ENCODE data around the gene CELSR1.

The CELSR1 gene

DNA sequence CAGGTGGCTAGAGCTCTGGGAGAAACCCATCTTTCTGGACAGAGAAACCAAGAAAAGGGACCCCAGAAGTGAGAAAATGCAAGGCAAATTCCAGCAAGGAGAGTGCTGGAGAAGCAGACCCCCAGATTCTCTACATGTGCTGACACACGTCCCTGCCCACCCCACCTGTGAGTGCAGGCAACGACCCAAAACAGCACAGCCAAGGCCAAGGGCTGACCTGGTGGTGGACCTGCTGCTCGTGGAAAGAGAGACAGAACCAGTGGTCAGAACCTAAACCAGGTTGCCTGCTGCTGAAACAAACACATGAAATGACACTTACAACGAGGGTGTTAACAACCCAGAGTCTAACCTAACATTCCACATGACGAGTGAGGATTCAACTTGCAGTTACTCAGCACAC, 177.3 kb downstream of the CELSR1 start:
- no peak for DNase-seq

DNA sequence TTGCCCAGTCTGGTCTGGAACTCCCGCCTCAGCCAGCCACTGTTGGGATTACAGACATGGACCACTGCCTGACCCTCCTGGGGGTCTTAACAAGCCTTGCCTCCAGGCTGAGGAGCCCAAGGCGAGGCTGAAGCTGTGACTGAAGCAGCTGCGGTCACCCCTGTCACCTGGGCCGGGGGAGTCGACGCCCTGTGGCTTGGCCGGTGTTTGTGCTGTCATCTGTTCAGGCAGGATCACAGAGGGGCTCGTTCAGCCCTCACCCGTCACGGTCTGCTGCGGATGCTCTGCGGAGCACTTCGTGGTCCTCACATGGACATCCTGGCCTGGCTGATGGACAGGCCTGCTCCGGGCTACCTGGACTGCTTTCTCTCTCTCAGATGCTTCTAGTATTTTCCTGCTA, 178.1 kb downstream of the CELSR1 start:
- no peak for DNase-seq

DNA sequence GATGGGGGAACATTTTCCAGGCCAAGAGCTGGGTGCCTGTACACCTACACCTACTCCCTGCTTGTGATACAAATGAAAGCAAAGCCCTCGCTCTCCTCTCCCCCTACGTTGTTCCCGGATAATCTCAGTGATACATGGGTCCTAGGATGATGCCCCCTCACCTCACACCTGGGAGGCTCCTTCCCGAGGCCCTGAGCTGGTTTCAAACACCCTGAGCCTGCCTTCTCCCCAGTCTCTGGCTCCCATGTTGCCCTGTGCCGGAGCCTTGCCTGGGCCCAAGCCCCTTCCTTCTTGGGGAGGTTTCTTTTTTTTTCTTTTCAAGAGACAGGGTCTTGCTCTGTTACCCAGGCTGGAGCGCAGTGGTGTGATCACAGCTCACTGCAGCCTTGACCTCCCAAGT, 178.7 kb downstream of the CELSR1 start:
- no peak for DNase-seq

DNA sequence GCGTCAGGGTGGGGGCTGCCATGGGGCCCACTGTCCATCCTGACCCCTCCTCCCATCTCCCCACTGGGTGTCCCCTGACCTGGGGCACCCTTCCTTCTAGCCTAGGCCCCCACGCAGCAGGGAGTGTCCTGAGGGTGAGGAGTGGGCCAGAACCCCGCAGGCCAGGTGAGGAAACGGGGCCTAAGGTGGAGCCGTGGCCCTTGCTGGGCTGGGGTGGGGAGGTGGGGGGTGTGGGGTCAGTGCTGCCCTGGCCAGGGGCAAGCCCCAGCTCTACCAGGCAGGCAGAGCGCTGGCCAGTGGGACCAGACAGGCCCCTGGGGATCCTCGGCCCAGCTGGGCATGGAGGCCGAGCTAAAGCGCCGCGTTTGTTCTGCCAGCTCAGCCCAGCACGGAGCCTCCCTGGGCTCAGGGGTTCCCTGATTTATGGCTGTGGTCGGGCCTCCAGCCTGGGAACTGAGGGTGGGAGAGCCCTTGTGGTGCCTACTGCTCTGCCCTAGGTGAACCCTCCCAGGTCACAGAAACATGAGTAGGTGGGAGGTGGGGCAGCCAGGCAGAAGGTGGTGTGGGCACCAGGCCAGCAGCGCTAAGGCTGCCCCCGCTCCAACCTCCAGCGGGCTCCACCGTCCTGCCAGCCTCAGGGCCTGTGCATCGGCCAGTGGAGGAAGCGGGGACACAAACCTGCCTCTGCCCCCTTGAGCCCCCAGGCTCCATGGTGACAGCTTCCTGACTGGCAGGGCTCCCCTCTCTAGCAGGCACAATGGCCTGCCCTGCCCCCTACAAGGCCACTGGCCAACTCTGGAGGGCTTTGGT, 179.5 kb downstream of the CELSR1 start:
- no peak for DNase-seq

DNA sequence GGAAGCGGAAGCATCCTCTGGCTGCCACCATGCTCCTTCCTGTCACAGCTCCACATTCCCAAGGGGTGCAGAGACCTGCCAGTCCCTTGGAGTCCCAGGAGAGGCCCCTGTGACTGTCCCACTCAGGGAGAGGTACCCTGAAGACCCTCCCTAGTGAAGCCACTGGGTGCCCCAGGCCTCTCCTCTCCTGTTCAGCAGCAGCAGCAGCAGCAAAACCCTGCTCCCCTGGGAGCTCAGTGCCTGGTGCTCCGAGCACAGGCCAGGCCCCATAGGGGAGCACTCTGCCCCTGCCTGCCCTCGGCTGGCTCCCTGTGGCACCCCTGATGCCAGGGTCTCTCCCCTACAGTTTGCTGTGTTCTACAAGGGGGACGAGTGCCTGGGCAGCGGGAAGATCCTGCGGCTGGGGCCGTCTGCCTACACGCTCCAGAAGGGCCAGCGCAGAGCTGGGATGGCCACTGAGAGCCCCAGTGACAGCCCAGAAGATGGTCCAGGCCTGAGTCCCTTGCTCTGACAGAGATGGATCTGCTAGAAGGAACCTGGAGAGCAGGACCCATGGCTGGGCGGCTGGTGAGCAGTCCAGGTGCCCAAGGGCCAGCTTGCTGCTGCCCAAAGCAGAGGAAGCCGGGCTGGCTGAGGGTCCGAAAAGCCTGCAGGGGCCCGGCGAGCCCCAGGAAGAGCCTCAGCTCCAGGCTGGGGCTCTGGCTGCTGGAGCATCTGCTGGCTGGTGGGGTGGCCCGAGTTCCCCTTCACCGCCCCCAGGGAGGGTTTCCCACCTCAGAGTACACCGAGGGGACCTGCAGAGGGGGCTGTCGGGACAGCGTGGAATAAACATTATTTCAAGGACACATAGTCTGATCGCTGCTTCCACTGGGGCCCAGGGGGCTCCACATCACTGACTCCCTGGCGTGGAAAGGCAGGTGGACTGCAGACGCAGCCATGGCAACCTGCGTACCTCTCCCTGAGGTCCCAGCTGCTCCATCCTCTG, 180.6 kb downstream of the CELSR1 start:
- DNase-seq: no peak

DNA sequence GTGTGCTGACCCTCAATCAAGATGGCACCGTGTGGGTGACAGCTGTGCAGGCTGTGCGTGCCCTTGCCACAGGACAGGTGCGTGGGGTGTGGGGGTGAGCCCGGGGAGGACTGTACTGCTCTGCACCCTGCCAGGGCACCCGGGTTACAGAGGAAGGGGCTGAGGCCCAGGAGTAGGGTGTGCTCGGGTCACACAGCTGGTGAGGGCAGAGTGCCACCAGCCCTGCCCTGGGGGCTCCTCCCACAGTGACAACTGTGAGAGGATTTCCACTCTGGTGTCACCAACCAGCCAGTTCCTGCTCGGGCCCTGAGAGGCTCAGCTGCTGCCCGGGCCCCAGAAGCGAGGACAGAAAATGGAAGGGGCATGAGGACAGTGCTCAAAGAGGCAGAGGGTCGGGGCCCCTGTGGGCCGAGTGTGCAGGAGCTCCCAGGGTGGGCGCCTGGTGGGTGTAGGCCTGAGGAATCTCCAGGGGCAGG, 181.4 kb downstream of the CELSR1 start:
- DNase-seq: no peak

DNA sequence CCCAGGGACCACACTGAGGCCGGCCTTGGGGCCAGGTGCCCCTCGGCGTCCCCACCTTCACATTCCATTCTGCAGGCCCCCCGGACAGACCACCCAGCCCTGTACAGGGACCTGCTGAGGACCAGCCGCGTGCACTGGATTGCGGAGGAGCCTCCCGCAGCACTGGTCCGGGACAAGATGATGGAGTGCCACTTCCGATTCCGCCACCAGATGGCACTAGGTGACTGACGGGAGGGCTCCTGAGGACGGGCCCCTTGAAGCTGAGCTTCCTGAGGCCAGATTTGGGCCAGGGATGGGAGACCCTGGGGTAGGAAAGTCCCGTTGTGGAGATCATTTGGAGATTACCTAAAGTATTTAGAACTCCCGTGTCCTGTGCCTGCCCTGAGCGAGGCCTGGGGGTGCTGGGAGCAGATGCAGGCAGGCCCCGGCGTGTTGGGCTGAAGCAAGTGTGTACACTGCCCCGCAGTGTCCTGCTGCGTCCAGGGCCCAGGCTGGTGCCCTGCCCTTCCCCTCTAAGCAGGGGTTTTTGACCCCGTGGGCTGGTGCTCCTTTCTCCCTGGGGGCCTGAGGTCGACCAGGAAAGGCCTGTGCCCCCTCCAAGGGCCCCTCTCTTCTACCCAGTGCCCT, 181.9 kb downstream of the CELSR1 start:
- peak; percentile 82 for DNase-seq

DNA sequence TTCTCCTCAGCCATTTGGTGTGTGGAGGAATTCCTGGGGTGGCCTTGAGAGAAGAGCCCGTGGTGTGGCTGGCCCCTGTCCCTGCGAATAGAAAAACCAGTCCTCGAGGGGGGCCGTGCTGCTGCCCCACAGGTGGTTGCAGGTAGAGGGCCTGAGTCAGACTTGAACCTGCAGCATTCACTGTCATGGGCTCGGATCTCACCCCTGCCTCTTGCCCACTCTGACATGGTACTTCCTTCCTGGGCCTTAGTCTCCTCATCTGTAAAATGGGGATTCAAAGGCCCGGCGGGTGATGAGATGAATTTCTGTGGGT, 182.5 kb downstream of the CELSR1 start:
- DNase-seq: no peak

DNA sequence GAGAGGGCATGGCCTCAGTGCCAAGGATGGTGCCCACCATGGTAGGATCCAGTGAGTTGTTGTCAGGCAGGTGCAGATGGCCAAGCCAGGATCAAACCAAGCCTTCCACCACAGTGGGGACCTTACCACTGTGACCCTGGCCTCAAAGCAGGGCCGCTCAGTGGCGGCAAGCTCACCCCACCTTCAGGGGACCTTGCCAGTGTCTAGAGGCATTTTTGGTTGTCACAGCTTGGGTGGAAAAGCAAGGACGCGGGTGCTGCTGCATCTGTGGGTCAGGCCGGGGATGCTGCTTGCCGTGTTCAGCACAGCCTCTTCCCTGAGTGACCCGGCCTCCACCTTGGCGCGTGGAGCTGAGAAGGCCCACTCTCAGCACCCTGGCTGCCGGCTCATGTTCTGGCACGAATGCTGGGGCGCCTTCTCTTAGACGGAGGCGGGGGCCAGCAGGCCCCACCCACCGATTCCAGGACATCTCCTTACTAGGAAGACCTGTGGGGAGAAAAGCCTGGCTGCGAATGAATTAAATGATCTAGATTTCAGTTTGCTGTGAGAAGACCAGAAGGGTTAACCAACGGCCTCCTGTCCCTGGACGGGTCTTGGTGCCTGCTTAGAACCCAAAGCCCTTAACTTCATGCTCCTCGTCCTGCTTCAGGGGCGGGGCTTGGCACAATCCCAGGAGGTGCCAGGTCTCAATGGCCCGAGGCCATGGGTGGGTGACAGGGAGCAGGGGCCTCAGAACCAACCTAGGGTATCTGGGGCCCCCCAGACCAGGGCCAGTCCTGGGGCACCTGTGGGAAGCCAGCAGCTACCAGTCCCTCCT, 183.0 kb downstream of the CELSR1 start:
- DNase-seq: no peak

DNA sequence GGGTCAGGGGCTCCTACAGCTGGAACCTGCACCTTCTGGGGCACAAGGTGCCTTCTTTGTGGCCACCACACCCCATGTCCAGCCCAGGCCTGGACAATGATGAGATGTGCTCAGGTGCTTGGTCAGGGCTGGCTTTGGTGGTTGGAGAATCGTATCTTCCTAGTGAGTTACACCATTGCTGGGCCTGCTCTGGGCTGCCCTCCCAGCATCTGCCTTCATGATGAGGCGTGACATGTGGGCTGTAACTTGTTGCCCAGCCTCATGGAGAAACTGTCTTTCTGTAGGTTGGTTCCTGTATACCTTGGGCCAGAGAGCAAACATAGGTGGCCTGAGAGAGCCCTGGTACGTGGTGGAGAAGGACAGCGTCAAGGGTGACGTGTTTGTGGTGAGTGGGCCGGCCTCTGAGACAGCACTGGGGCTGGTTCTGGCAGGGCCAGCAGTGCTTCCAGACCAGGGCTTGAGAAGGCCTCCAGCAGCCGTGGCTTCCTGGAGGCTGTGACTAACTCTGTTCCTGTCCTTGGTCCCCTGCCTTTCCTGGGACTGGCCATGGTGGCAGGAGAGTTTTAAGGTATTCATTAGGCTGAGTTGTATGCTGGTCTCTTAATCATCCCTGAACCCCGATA, 183.8 kb downstream of the CELSR1 start:
- DNase-seq: no peak

DNA sequence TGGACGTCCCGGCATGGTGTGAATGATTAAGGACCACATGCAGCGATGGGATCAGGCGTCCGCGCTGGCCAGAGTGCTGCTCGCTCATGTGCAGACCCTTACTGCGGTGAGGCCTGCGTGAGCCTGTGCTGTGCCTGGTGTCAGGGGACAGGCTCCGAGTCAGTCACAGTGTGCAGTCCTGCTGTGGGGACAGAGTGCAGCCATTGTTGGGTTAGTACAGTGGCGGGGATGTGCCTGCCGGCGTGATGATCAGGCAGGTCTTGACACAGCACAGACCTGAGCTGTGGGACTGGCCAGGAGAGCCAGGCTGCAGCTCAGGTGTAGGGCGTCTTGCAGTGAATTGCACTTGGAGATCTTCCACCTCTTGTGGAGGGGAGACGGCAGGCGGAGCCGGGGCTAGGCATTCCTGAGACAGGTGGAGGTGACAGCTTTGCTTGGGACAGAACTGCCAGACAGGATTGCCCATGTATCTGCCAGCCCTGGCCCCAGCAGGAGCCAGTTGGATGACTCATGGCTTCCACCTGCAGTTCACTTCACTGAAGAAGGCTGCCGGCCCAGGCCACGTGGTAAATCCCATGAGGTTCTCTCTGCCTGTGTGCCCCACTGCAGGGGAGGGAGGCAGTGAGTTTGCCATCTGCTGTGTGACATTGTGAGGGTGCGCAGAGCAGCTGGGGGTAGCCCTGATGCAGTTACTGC, 184.6 kb downstream of the CELSR1 start:
- DNase-seq: no peak

DNA sequence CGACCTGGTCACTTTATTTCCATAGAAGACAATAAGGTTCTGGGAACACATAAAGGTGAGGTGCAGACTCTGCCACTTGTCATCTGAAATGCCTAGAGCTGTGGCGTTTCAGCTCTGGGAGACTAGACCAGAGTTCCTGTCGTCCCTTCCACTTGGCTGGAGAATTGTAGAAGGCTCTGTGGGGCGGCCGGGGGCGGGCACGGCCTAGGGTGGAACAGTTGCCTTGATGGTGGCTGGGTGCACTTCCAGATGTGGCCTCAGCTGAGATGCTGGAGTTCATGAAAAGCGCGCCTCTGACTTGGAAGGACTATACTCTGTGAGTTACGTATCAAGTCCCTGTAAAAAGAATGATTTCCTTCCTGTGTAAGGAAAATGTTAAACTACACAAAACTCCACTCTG, 185.1 kb downstream of the CELSR1 start:
- no peak for DNase-seq

DNA sequence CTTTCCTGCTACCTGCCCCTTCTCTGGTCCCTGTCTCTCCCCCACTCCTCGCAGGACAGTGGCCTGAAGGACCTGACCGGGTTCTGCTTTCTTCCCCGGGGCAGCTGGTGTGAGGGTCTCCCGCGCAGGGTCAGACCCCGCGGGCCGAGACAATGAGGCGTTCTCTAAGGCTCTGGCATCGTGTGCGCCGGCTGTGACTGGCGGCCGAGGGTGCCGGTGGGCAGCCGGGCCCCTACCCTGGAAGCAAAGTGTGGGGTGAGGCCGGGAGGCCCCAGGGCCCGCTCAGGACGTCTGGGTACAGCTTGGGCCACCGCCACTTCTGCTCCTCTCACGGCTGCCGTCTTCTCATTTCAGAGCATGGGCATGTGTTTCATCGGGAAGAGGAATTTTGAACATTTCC, 185.7 kb downstream of the CELSR1 start:
- no peak for DNase-seq

DNA sequence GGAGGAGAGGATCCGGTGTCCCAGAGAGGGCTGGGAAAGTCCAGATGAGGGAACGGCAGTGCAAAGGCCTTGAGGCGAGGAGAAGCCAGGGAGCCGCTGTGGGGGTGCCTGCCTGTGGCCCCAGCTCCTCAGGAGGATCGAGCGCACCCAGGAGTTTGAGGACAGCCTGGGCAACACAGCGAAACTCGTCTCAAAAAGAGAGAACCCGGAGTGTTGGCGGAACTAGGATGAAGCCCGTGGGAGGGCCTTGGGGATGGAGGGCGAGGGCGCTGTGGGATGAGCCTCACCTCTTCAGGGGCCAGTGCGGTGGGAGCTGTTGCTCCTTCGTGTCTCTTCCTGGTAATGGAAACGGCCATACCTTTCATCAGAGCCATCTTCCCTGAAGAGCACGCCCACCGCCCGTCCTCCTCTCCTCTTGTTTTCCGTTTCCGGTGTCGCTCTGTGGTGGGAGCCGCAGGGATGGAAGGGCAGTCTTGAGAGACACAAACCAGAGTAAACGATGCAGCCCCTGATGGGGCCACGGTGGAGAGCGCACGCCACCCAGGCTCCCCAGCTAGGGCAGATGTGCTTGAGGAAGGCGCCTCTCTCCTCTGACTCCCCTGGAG, 186.2 kb downstream of the CELSR1 start:
- DNase-seq: no peak

DNA sequence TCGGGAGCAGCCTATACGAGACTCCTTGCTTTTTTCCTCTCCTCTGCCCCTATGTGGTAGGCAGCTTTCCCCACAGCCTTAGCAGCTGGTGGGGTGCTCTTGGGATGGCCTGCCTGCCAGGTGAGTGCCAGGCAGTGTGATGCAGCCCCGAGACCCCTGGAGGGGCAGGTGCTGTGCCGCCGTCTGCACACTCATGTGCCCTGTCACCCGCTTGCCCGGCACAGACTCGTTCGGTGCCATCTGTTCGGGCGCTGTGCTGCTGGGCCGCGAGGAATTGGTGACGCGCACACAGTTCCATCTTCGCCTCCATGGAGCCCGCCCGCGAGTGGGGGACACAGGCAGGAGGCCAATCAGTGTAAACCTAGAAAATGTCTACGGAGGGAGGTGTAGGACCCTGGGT, 186.8 kb downstream of the CELSR1 start:
- no peak for DNase-seq

DNA sequence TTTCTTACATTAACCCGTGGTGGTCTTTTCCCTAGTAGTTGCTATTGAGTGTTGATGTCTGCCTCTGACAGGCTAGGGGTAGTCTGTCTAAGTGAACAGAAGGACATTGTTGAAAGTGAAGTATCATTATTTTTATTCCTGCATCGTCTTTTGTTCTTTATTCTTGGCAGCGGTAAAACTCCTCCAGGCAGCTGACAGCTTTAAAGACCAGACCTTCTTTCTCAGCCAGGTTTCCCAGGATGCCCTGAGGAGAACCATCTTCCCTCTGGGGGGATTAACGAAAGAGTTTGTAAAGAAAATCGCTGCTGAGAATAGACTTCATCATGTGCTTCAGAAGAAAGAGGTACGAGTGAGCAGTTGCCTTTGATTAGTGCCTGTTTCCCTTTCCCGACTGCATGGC, 187.3 kb downstream of the CELSR1 start:
- no peak for DNase-seq

DNA sequence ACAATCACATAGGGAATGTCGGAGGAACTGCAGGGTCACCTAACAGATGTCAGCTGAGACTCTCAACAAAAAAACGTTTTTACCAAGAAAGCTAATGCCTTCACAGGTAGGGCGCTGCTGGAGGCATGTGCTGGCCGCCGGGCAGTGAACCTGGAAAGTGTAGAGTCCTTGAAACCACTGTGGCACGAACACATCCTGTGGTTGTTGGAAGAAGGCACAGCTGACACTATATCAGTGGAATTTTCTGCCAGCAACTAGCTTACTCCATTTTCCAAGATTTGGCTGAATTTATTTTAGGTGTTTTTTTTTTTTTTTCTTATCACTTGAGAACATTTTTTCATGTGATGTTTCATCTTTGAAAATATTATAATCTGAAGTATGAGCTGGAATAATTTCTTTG, 187.7 kb downstream of the CELSR1 start:
- DNase-seq: no peak

DNA sequence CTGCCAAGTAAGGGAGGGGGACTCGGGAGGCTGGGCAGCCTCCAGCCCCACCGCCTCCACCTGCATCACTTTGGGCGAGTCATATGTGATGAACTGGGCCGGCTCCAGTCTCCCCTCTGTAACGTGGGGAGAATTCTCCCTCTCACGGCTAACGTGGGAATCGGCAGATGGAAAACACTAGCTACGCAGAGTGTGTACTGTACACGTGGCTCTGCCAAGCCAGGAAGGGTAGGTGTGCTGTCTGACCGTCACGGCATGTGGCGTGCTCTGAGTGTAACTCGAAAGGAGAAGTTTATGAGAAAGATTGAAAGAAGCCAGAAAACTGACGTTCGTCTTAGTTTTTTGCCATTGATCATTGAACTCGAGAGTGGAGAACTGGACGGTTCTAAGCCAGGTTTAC, 188.2 kb downstream of the CELSR1 start:
- DNase-seq: no peak

DNA sequence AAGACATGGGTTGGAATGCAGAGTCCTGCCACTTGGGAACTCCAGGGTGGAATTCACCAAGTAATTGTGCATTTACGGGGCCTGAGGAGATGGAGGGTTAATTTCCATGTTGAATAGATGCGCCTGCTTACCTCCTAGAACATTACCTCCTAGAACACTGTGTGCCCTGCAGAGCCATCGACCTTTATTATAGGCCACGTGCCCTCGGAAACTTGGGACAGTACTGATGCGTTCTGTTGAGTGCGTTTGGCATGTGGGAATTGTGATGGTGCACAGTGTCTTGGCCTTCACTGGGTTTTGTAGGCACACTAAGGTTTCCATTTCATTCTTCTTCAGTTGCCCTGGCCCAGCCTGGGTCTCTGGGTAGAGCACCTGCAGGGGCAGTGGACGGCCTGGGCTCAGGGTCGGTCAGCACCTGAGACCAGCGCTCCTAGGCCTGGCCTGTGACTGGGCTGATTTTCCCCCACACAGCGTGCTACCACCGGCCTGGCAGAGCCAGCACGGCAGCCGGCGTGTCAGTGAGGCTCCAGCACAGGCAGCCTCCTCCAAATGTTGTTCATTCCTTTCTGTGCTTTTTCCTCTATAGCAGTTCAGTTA, 189.2 kb downstream of the CELSR1 start:
- DNase-seq: no peak

DNA sequence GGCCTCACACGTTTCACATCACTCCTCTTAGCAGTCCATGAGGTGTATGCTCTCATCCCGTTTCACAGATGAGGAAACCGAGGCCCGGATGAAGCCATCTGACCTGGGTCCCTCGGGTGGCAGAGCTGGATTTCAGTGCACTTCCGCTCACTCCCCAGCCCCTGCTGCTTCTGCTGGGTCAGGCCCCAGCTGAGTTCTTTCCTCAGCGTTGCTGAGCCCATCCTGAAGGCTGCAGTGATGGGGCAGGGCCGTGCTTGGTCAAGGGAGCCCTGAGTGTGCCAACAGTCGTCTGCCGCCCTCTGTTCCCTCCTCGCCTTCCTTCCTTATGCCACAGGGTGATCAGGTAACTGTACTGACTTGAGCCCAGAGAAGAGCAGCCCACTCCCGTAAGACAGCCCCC, 189.8 kb downstream of the CELSR1 start:
- no peak for DNase-seq

All from activated effector memory CD4-positive, alpha-beta T cell treated with anti-CD3 and anti-CD28 coated beads, Interleukin-2, amount 50 U/mL, for 16 hours (primary cell).